Gastroesophageal sphincter (tissue), 3 donors: ENCODE data around the gene MAN1A2.

ENCODE experiments used
- EP300 ChIP-seq: sonication (generic); formaldehyde crosslinking; IDR thresholded peaks from one replicate; pipeline ENCODE4 v1.6.1; 2017; ENCODE audit warnings: antibody characterized with exemption, mild to moderate bottlenecking
- TF ChIP-seq, protein P1 (sequence below), 4 experiments: fragments of 200-600 bp in 2 of 4; fragments of 450-650 bp in 2 of 4; sonication (generic) in 1 of 4; IDR thresholded peaks; one replicate each; pipeline ENCODE4 v1.5.1; 2017 to 2019; ENCODE audit warnings: antibody characterized with exemption in 4 of 4, mild to moderate bottlenecking in 2 of 4, moderate library complexity in 2 of 4

DNA sequence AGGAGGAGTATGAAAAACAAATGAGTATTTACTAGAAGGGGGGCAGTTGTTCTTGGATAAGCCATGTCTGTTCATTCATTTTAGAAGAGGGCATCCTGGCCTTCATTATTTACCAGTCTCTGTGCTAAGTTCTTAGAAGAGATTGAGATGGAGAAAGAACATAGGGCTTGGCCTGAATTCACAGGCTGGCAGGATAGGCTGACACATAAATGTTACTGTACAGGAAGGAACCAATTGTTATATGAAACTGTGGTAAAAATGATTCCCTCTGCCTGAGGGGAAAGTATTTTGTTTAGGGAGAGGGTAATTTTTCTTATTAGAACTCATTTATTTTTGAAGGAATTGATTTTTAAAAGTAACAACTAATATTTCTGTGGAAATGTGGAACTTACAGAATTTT lies 99.5 kb downstream of the MAN1A2 start:
- TF ChIP-seq, protein P1, sequence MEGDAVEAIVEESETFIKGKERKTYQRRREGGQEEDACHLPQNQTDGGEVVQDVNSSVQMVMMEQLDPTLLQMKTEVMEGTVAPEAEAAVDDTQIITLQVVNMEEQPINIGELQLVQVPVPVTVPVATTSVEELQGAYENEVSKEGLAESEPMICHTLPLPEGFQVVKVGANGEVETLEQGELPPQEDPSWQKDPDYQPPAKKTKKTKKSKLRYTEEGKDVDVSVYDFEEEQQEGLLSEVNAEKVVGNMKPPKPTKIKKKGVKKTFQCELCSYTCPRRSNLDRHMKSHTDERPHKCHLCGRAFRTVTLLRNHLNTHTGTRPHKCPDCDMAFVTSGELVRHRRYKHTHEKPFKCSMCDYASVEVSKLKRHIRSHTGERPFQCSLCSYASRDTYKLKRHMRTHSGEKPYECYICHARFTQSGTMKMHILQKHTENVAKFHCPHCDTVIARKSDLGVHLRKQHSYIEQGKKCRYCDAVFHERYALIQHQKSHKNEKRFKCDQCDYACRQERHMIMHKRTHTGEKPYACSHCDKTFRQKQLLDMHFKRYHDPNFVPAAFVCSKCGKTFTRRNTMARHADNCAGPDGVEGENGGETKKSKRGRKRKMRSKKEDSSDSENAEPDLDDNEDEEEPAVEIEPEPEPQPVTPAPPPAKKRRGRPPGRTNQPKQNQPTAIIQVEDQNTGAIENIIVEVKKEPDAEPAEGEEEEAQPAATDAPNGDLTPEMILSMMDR (IDR thresholded peaks at IDR 0.05) = no peak
- TF ChIP-seq EP300 = no peak
